Natural killer cell (primary cell): Measurements from ENCODE around the gene MTCH1. TPM values are rescaled to one million over a fixed set of nuclear protein-coding genes. Genes with fewer than 3 reads are reported as not detected.

Source experiments
- ATAC-seq, 3 donors: fragments of 150-1000 bp in 2 of 3; fragments of 200-7000 bp in 1 of 3; cut with Tn5 transposase; 1 replicate in 1 of 3; 2 replicates in 2 of 3; pipeline ENCODE4 v1.10.0; 2021; ENCODE audit warnings: mild to moderate bottlenecking in 2 of 3, moderate library complexity in 2 of 3
- DNase-seq, 2 donors: peaks; one replicate each; pipeline versions ENCODE4 v3.0.0 to v3.0.0-alpha.2; 2013 to 2021; ENCODE audit warnings: mixed read lengths in 1 of 2
- H3K27ac ChIP-seq: one replicate; pipeline ENCODE4 v1.5.1; 2013; ENCODE audit warnings: mild to moderate bottlenecking, low read length
- H3K27me3 ChIP-seq: one replicate; pipeline ENCODE4 v1.6.1; 2013; ENCODE audit warnings: low read length; ENCODE audit not compliant: control insufficient read depth, insufficient read depth
- H3K36me3 ChIP-seq: one replicate; pipeline ENCODE4 v1.6.1; 2013; ENCODE audit warnings: low read length; ENCODE audit not compliant: control insufficient read depth, insufficient read depth
- H3K4me1 ChIP-seq: one replicate; pipeline ENCODE4 v1.6.1; 2013; ENCODE audit warnings: low read length; ENCODE audit not compliant: control insufficient read depth, insufficient read depth
- H3K4me3 ChIP-seq: one replicate; pipeline ENCODE4 v1.5.1; 2013; ENCODE audit warnings: low read length
- H3K9me3 ChIP-seq: one replicate; pipeline ENCODE4 v1.6.1; 2013; ENCODE audit warnings: low read length; ENCODE audit not compliant: control insufficient read depth, insufficient read depth
- H3K27ac Mint-ChIP-seq, 2 donors: one replicate each; pipeline ENCODE4 v1.8.0; 2022; ENCODE audit warnings: mild to moderate bottlenecking in 2 of 2, mixed read lengths in 2 of 2, moderate library complexity in 1 of 2
- H3K27me3 Mint-ChIP-seq, 2 donors: one replicate each; pipeline ENCODE4 v1.8.0; 2022; ENCODE audit warnings: low read depth in 2 of 2, mixed read lengths in 2 of 2
- H3K36me3 Mint-ChIP-seq: one replicate; pipeline ENCODE4 v1.8.0; 2022; ENCODE audit warnings: mixed read lengths
- H3K4me1 Mint-ChIP-seq, 2 donors: one replicate each; pipeline ENCODE4 v1.8.0; 2022; ENCODE audit warnings: mixed read lengths in 2 of 2
- H3K4me3 Mint-ChIP-seq: one replicate; pipeline ENCODE4 v1.8.0; 2022; ENCODE audit warnings: mild to moderate bottlenecking, moderate library complexity, mixed read lengths
- H3K9me3 Mint-ChIP-seq, 2 donors: one replicate each; pipeline ENCODE4 v1.8.0; 2022; ENCODE audit warnings: mixed read lengths in 2 of 2
- WGBS: methylation state at CpG from one replicate; pipeline ENCODE4 v1.1.7; 2013; ENCODE audit warnings: missing lambda C conversion rate; ENCODE audit not compliant: insufficient coverage; 5-methylcytosine and 5-hydroxymethylcytosine counted together
- intact Hi-C: fragments of 100-400 bp; cut with micrococcal nuclease; formaldehyde crosslinking; loops from one replicate; pipeline ENCODE4 v1.14.2; 2022
- total RNA-seq, 4 donors: library from RNA; stranded (reverse); fragments of 120-200 nt in 1 of 4; gene quantifications; one replicate each; pipeline versions ENCODE4 v1.2.3 to v1.2.4, GENCODE V29; 2013 to 2022
- TF ChIP-seq, protein P1 (sequence below): fragments of 200-600 bp; IDR thresholded peaks from one replicate; pipeline ENCODE4 v1.8.0; 2022; ENCODE audit warnings: antibody characterized with exemption

The MTCH1 gene
- total RNA-seq, 3 donors from 2014 or later (not counting 1 experiment from before 2014, with no cell fraction given), result 158 to 180 (median 162) TPM

DNA sequence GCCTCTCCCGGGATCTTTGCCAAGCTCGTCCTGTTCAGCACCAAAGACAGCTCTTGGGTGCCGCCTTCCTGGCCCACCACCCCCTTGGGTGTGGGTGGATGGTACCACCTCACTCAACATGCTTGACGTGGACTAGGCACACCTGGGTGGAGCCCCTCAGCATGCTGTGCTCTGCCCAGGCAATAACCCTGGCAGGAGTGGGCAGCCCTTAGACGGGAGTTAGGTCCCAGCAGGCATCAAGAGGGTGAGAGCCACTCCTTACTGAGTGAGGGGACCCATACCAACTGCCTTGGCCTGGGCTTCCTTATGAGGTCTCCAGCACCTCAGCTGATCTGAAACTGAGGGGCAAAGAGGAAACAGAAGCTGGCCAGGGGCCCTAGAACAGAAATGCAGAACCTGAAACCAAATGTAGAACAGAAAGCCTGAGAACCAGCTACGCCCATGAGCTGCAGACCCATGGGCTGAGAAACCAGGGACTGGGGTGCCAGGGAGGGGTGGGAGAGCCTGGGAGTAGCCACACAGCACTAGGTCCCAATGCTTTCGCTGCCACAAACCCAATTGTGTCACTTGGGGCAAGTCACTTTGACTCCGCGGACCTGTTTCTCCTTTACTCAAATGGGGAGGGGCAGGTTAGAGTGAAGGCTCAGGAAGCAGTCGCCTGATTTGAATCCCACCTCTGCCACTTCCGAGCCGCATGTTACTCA, 21.5 kb upstream of the MTCH1 start:
- WGBS, result 50% methylated on average over 12 of the region's 12 CpGs
- intact Hi-C loops, result no loop called here
- peaks cover 45% of the 10 kb centered on the region for H3K4me1 ChIP-seq
- DNase-seq, result no peak
- H3K36me3 ChIP-seq, result peaks cover 4% of the 10 kb centered on the region
- Mint-ChIP-seq H3K27ac (peak overlapping the region in 1 of 2 donors; percentile 68), H3K4me1 (peaks cover 22 to 28% of the 10 kb centered on the region in 2 donors), H3K9me3 (no peaks in the 10 kb centered on the region), H3K4me3 (no peak overlapping the region), H3K36me3 (no peaks in the 10 kb centered on the region), H3K27me3 (no peaks in the 10 kb centered on the region)
- peak in 1 of 3 donors; percentile 22 for ATAC-seq
- peak overlapping the region; percentile 60 for H3K4me3 ChIP-seq
- H3K27ac ChIP-seq, result peak overlapping the region; percentile 50
- TF ChIP-seq, protein P1, sequence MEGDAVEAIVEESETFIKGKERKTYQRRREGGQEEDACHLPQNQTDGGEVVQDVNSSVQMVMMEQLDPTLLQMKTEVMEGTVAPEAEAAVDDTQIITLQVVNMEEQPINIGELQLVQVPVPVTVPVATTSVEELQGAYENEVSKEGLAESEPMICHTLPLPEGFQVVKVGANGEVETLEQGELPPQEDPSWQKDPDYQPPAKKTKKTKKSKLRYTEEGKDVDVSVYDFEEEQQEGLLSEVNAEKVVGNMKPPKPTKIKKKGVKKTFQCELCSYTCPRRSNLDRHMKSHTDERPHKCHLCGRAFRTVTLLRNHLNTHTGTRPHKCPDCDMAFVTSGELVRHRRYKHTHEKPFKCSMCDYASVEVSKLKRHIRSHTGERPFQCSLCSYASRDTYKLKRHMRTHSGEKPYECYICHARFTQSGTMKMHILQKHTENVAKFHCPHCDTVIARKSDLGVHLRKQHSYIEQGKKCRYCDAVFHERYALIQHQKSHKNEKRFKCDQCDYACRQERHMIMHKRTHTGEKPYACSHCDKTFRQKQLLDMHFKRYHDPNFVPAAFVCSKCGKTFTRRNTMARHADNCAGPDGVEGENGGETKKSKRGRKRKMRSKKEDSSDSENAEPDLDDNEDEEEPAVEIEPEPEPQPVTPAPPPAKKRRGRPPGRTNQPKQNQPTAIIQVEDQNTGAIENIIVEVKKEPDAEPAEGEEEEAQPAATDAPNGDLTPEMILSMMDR, result no peak
- H3K9me3 ChIP-seq, result no peaks in the 10 kb centered on the region
- no peaks in the 10 kb centered on the region for H3K27me3 ChIP-seq

DNA sequence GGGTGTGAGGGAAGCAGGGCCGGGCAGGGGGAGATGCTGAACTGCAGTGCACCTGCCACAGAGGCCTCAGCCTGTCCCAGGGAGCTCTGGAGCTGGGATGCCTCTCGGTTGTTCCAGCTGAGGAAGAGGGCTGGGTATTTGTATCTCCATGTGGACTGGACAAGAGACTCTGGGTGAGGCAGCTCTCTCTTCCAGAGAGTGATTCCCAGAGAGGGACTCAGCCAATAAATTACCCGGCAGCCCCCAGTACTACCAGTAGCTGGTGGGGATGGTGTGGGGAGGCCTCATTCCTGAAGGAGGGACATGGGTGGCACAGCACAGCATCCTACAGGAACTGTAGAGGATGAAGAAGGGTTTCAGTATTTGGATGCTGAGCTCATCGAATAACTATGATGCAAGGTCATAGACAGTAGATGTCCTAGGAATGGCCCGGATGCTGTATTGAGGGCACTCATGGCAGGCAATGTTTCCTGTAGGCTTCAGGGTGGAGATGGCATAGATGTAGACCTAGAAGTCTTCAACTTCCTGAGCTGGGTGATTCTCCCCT, 20.9 kb upstream of the MTCH1 start:
- ATAC-seq (no peak), DNase-seq (no peak)
- H3K27ac Mint-ChIP-seq, result peak overlapping the region; percentile 56 to 68
- peaks cover 45% of the 10 kb centered on the region for H3K4me1 ChIP-seq
- no peaks in the 10 kb centered on the region for H3K9me3 ChIP-seq
- WGBS, result 86% methylated on average over 5 of the region's 5 CpGs
- H3K27me3 ChIP-seq, result no peaks in the 10 kb centered on the region
- peak overlapping the region; percentile 50 for H3K27ac ChIP-seq
- no peaks in the 10 kb centered on the region for H3K9me3 Mint-ChIP-seq
- no peaks in the 10 kb centered on the region for H3K36me3 Mint-ChIP-seq
- H3K4me1 Mint-ChIP-seq, result peaks cover 22 to 28% of the 10 kb centered on the region in 2 donors
- no peaks in the 10 kb centered on the region for H3K27me3 Mint-ChIP-seq
- TF ChIP-seq, protein P1, result no peak
- peak overlapping the region; percentile 60 for H3K4me3 ChIP-seq
- peaks cover 4% of the 10 kb centered on the region for H3K36me3 ChIP-seq
- intact Hi-C loops, result no loop called here
- peak overlapping the region; percentile 37 for H3K4me3 Mint-ChIP-seq

DNA sequence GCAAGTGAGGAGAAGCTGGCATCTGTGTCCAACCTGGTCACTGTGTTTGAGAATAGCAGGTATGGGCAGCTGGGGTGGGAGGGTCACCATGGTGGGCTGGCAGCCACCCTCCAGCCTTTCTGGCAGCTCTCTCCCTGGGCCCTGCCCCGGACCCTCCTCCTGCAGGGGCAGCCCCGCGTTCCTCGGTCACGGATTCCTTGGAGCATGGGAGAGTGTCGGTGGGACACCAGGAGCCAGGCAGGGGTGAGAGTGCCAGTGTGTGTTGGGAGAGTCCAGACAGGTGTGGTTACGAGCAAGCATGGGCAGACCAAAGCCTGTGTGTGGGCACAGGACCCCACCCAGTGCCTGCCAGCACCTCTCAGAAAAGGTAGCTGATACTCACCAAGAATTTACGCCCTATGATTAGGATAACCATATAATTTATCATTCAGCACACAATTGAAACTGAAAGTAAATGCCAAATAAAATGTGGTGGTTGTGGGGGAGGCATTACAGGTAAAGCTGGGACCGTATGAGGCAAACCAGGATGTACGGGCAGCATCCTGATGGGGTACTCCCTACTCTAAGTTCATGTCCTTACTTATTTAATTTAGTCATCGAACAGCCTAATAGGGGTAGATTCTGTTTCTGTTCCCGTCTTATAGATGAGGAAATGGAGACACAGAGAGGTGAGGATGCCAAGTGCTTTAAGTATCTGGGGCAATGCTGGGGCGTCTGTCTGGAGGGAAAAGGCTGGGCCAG, 20.0 kb upstream of the MTCH1 start:
- peak in 2 of 3 donors; percentile 9 to 28 for ATAC-seq
- intact Hi-C loops, result no loop called here
- Mint-ChIP-seq H3K4me1 (peaks cover 22 to 28% of the 10 kb centered on the region in 2 donors), H3K27ac (peak overlapping the region; percentile 56 to 68), H3K9me3 (no peaks in the 10 kb centered on the region), H3K27me3 (no peaks in the 10 kb centered on the region), H3K36me3 (no peaks in the 10 kb centered on the region), H3K4me3 (peak overlapping the region; percentile 65)
- H3K27ac ChIP-seq, result peak overlapping the region; percentile 69
- peaks cover 2% of the 10 kb centered on the region for H3K36me3 ChIP-seq
- TF ChIP-seq, protein P1, result no peak
- peak in 1 of 2 donors; percentile 35 for DNase-seq
- WGBS, result 58% methylated on average over 10 of the region's 13 CpGs
- peaks cover 45% of the 10 kb centered on the region for H3K4me1 ChIP-seq
- H3K27me3 ChIP-seq, result no peaks in the 10 kb centered on the region
- peak overlapping the region; percentile 60 for H3K4me3 ChIP-seq
- no peaks in the 10 kb centered on the region for H3K9me3 ChIP-seq
